Osteoblast (primary cell): ENCODE results near the gene MPG. TPM values are rescaled to one million over a fixed set of nuclear protein-coding genes. Genes with fewer than 3 reads are reported as not detected.

Source experiments
- DNase-seq: peaks from one replicate; pipeline ENCODE4 v3.0.0; 2011; ENCODE audit warnings: low spot score, mixed read lengths; ENCODE audit not compliant: insufficient read length; ENCODE audit errors: missing footprints
- H2AFZ ChIP-seq: 2 replicates; pipeline ENCODE4 v1.6.0; 2011; ENCODE audit warnings: mild to moderate bottlenecking, low read length
- H3K27ac ChIP-seq: 2 replicates; pipeline ENCODE4 v1.5.1; 2011; ENCODE audit warnings: mild to moderate bottlenecking, low read depth, low read length, moderate library complexity
- H3K27me3 ChIP-seq: 2 replicates; pipeline ENCODE4 v1.6.0; 2012; ENCODE audit warnings: mild to moderate bottlenecking, control low read depth, inconsistent platforms, low read length, moderate library complexity; ENCODE audit not compliant: insufficient read depth
- H3K36me3 ChIP-seq: 2 replicates; pipeline ENCODE4 v1.5.1; 2011; ENCODE audit warnings: mild to moderate bottlenecking, low read length, control low read depth, moderate library complexity; ENCODE audit not compliant: insufficient read depth
- H3K4me1 ChIP-seq: 2 replicates; pipeline ENCODE4 v1.5.1; 2011; ENCODE audit warnings: mild to moderate bottlenecking, low read length, control low read depth, moderate library complexity; ENCODE audit not compliant: insufficient read depth
- H3K4me2 ChIP-seq: 2 replicates; pipeline ENCODE4 v1.6.0; 2011; ENCODE audit warnings: mild to moderate bottlenecking, low read length; ENCODE audit not compliant: insufficient read depth
- H3K4me3 ChIP-seq: fragments of 200-600 bp; sonication (generic); 3 replicates; pipeline ENCODE4 v1.5.1; 2012; ENCODE audit warnings: mild to moderate bottlenecking, low read length, inconsistent platforms; ENCODE audit not compliant: insufficient read depth
- H3K79me2 ChIP-seq: 2 replicates; pipeline ENCODE4 v1.6.0; 2012; ENCODE audit warnings: mild to moderate bottlenecking, low read length, control low read depth, inconsistent platforms; ENCODE audit not compliant: insufficient read depth
- H3K9me3 ChIP-seq: 2 replicates; pipeline ENCODE4 v1.5.1; 2011; ENCODE audit warnings: low read depth, low read length, control low read depth
- H4K20me1 ChIP-seq: 2 replicates; pipeline ENCODE4 v1.6.0; 2012; ENCODE audit warnings: mild to moderate bottlenecking, low read length, control low read depth; ENCODE audit not compliant: insufficient read depth
- total RNA-seq: library from RNA; depleted of rRNA; stranded (reverse); fragments of >200 nt; gene quantifications from 2 replicates; pipeline ENCODE4 v1.2.3, GENCODE V29; 2012
- TF ChIP-seq, protein P1 (sequence below): IDR thresholded peaks from 2 replicates; pipeline ENCODE4 v1.5.1; 2011; ENCODE audit warnings: mild to moderate bottlenecking, low read depth, low read length, moderate library complexity; ENCODE audit errors: extremely low read depth

MPG gene
- total RNA-seq, 1 donor: 180 TPM

DNA sequence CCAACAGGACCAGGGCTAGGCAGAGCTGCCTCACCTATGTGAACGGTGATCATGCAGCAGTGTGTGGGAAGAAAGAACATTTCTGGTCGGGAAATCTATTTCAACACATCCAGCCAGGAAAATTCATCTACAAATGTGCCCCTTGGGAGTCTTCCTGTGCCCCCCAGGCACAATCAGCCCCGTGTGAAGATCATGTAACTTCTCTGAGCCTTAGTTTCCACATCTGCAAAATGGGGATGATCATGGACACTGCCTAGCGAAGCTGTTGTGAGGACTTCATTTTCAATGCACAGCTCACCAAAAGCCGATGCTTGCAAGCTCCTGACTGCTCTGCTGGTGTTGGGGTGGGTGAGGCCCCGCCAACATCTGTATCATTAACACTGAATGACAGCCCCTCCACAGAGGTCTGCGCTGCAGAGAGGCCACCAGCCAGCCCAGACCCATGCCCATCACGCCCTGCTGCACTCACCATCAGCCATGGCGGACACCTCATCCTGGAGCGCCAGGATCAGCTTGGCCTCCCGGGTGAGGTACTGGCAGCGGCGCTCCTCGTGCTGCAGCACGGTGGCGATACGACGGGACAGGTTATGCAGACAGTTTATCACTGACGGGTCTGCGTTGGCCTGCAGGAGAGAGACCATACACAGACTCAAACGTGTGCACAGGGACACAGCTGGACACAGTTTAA is 34.3 kb downstream of the MPG start:
- no peak overlapping the region for H2AFZ ChIP-seq
- peaks cover 41% of the 10 kb centered on the region for H3K36me3 ChIP-seq
- no peak overlapping the region for H3K27ac ChIP-seq
- peaks cover 8% of the 10 kb centered on the region for H4K20me1 ChIP-seq
- H3K4me2 ChIP-seq: no peak overlapping the region
- no peak for DNase-seq
- H3K4me1 ChIP-seq: peaks cover 13% of the 10 kb centered on the region
- no peaks in the 10 kb centered on the region for H3K79me2 ChIP-seq
- no peaks in the 10 kb centered on the region for H3K27me3 ChIP-seq
- H3K4me3 ChIP-seq: no peak overlapping the region
- H3K9me3 ChIP-seq: no peaks in the 10 kb centered on the region
- TF ChIP-seq, protein P1, sequence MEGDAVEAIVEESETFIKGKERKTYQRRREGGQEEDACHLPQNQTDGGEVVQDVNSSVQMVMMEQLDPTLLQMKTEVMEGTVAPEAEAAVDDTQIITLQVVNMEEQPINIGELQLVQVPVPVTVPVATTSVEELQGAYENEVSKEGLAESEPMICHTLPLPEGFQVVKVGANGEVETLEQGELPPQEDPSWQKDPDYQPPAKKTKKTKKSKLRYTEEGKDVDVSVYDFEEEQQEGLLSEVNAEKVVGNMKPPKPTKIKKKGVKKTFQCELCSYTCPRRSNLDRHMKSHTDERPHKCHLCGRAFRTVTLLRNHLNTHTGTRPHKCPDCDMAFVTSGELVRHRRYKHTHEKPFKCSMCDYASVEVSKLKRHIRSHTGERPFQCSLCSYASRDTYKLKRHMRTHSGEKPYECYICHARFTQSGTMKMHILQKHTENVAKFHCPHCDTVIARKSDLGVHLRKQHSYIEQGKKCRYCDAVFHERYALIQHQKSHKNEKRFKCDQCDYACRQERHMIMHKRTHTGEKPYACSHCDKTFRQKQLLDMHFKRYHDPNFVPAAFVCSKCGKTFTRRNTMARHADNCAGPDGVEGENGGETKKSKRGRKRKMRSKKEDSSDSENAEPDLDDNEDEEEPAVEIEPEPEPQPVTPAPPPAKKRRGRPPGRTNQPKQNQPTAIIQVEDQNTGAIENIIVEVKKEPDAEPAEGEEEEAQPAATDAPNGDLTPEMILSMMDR: no peak

DNA sequence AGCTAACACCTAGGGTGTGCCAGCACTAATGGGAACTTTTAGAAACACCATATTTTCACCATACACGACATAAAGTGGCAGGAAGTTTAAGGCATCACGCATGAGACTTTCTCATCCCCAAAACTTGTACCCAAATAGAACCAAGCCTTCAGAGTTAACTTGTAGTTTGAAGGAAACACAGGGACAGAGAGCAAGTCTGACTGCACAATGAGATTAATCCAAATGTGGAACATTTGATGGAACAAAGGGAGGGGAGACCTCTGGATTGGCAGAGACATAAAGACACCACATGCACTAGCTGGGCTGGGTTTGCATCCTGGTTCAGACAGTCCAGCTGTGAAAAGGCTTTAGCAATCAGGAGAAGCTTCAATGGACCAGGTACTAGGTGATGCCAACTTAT is 36.3 kb downstream of the MPG start:
- Histone ChIP-seq H3K4me3 (no peak overlapping the region), H3K36me3 (peaks cover 38% of the 10 kb centered on the region), H3K4me2 (no peak overlapping the region), H4K20me1 (peaks cover 21% of the 10 kb centered on the region), H3K9me3 (no peaks in the 10 kb centered on the region), H2AFZ (no peak overlapping the region), H3K27ac (peak overlapping the region; percentile 30), H3K4me1 (peaks cover 13% of the 10 kb centered on the region), H3K79me2 (no peaks in the 10 kb centered on the region), H3K27me3 (no peaks in the 10 kb centered on the region)
- TF ChIP-seq, protein P1: no peak
- no peak for DNase-seq

DNA sequence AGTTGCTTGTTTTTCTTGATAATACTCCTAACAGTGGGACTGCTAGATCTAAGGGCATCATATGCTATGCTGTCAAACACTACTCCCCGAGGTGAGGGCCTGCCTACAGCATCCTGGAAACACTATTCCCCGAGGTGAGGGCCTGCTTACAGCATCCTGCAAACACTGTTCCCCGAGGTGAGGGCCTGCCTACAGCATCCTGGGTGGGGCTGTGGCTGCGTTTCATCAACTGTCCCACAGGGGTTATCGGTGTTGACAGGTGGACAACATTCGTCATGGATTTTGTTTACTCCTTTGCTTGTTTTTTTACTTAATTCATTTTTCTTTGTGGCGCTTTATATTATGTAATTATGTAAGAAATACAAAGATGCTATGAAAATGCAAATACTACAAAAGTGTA is 38.0 kb downstream of the MPG start:
- DNase-seq: no peak
- Histone ChIP-seq H3K9me3 (no peaks in the 10 kb centered on the region), H3K27me3 (no peaks in the 10 kb centered on the region), H3K79me2 (peaks cover 6% of the 10 kb centered on the region), H3K4me2 (no peak overlapping the region), H3K4me3 (no peak overlapping the region), H3K27ac (no peak overlapping the region), H4K20me1 (peaks cover 38% of the 10 kb centered on the region), H3K36me3 (peaks cover 29% of the 10 kb centered on the region), H2AFZ (no peak overlapping the region), H3K4me1 (peaks cover 13% of the 10 kb centered on the region)
- TF ChIP-seq, protein P1: no peak

DNA sequence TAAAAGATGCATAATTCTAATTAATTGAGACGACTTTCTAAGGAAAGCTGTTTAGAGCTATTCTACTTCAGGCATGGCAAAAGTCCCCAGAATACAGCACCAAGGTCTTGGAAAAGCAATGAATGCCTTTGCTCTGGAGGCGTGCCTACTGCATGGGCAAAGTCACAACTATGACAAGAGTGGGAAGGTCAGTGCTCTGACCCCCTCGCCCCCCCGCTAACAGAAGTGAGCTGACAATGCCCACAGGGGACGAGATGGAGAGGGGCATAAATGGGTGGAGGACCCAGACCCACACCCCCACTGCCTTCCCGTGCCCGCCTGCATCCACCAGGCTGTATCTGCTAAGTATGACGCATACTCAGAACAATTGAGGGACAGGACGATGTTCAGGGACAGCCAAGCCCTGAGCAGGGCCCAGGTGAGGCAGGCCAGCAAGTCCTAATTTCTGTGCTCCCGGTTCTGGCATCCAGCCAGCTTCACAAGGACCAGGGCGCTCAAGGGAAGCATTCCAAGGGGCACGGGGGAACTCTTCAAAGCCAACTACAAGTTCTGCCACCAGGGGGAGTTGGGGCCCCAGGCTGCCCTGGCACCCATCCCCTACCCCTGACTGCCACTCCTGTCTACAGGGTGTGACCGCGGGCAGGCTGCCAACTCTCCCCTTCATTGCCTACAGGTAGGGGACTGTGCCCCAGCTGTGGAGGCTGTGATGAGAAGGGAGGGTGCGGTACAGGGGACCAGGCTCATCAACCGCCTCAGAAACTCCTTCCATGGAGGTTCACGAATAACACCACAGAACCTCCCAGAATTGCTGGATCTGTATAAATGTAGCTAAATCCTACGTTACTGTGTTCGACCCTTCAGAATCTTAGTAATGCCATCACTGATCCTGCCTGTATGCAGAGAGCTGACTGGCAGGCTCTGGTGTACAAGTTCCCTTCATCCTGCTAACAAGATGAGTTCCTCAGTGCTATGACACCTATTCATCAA is 39.6 kb downstream of the MPG start:
- Histone ChIP-seq H3K4me1 (peaks cover 12% of the 10 kb centered on the region), H3K36me3 (peaks cover 18% of the 10 kb centered on the region), H3K79me2 (peaks cover 9% of the 10 kb centered on the region), H2AFZ (no peak overlapping the region), H3K27ac (no peak overlapping the region), H3K27me3 (no peaks in the 10 kb centered on the region), H3K9me3 (no peaks in the 10 kb centered on the region), H4K20me1 (peaks cover 40% of the 10 kb centered on the region), H3K4me2 (no peak overlapping the region), H3K4me3 (no peak overlapping the region)
- DNase-seq: peak; percentile 89
- TF ChIP-seq, protein P1: peak; percentile 66
